ENCODE measurements around the gene CDH19.

DNA sequence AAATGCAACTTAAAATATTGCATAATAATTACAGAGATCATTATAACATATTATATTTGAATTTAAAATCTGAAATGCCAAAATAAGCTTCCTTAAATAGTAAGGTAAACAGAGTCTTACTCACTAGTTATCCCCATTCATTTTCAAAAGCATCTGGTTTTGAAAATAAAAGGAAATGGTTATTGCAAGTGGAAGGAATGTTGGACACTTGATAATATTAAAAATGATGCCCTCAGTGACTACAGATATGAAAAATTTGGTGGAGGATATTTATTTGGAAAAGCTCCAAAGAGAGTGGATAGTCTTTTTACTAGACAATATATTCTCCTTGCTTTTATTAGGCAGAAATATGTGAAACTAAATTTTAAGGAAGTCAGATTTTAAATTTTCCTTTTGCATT lies 39.7 kb downstream of the CDH19 start:
- TF ChIP-seq, protein P1, sequence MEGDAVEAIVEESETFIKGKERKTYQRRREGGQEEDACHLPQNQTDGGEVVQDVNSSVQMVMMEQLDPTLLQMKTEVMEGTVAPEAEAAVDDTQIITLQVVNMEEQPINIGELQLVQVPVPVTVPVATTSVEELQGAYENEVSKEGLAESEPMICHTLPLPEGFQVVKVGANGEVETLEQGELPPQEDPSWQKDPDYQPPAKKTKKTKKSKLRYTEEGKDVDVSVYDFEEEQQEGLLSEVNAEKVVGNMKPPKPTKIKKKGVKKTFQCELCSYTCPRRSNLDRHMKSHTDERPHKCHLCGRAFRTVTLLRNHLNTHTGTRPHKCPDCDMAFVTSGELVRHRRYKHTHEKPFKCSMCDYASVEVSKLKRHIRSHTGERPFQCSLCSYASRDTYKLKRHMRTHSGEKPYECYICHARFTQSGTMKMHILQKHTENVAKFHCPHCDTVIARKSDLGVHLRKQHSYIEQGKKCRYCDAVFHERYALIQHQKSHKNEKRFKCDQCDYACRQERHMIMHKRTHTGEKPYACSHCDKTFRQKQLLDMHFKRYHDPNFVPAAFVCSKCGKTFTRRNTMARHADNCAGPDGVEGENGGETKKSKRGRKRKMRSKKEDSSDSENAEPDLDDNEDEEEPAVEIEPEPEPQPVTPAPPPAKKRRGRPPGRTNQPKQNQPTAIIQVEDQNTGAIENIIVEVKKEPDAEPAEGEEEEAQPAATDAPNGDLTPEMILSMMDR (conservative IDR thresholded peaks at IDR 0.05; ENCODE audit: low read depth, low read length), result no peak
- TF ChIP-seq POLR2A (IDR thresholded peaks at IDR 0.05; ENCODE audit: low read depth, low read length), result no peak
- TF ChIP-seq, protein P2, sequence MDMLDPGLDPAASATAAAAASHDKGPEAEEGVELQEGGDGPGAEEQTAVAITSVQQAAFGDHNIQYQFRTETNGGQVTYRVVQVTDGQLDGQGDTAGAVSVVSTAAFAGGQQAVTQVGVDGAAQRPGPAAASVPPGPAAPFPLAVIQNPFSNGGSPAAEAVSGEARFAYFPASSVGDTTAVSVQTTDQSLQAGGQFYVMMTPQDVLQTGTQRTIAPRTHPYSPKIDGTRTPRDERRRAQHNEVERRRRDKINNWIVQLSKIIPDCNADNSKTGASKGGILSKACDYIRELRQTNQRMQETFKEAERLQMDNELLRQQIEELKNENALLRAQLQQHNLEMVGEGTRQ (IDR thresholded peaks at IDR 0.05; ENCODE audit: low read depth, low read length), result no peak
- TF ChIP-seq MXI1 (IDR thresholded peaks at IDR 0.05; ENCODE audit: borderline replicate concordance, low read depth, low read length), result no peak
- TF ChIP-seq RFX5 (IDR thresholded peaks at IDR 0.05; ENCODE audit: low read depth, low read length), result no peak
- TF ChIP-seq RAD21 (IDR thresholded peaks at IDR 0.05; ENCODE audit: low read length), result no peak
- TF ChIP-seq RCOR1 (IDR thresholded peaks at IDR 0.05; ENCODE audit: insufficient replicate concordance, low read length), result no peak
- no peak for TF ChIP-seq CEBPB (IDR thresholded peaks at IDR 0.05; ENCODE audit: low read depth, low read length)
- no peak for TF ChIP-seq MAFK (IDR thresholded peaks at IDR 0.05; ENCODE audit: low read depth, low read length)
- TF ChIP-seq FOS (IDR thresholded peaks at IDR 0.05; ENCODE audit: low read depth, low read length), result no peak
- no peak for TF ChIP-seq BHLHE40 (IDR thresholded peaks at IDR 0.05; ENCODE audit: low read depth, low read length)
- TF ChIP-seq, protein P3, sequence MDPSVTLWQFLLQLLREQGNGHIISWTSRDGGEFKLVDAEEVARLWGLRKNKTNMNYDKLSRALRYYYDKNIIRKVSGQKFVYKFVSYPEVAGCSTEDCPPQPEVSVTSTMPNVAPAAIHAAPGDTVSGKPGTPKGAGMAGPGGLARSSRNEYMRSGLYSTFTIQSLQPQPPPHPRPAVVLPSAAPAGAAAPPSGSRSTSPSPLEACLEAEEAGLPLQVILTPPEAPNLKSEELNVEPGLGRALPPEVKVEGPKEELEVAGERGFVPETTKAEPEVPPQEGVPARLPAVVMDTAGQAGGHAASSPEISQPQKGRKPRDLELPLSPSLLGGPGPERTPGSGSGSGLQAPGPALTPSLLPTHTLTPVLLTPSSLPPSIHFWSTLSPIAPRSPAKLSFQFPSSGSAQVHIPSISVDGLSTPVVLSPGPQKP (IDR thresholded peaks at IDR 0.05; ENCODE audit: borderline replicate concordance, low read depth, low read length), result no peak
- no peak for TF ChIP-seq MAZ (IDR thresholded peaks at IDR 0.05; ENCODE audit: borderline replicate concordance, low read depth, low read length)

Data from IMR-90 (cell line).